PC-3 (cell line): ENCODE data around the gene NCOR2. TPM values are rescaled to one million over a fixed set of nuclear protein-coding genes. Genes with fewer than 3 reads are reported as not detected.

Experiments
- ATAC-seq: fragments of 200-7000 bp; cut with Tn5 transposase; 2 replicates; pipeline ENCODE4 v1.9.1; 2020; ENCODE audit warnings: mild to moderate bottlenecking, moderate library complexity
- BruUV-seq: library from RNA; stranded (reverse); fragments of 400-500 nt; replicated peaks from 2 replicates; lab custom pipeline; 2021; lab: Mats Ljungman, UMichigan
- CTCF ChIA-PET: fragments of 300-600 bp; sonication (Branson Sonifier 250); formaldehyde crosslinking; loops from one replicate; lab custom pipeline; 2022; ENCODE audit warnings: antibody characterized with exemption; lab: Charles Lee
- POLR2A ChIA-PET: fragments of 300-600 bp; sonication (Branson Sonifier 250); formaldehyde crosslinking; loops from one replicate; lab custom pipeline; 2022; ENCODE audit warnings: antibody characterized with exemption; ENCODE audit not compliant: unreplicated experiment; lab: Charles Lee
- DNase-seq: peaks from one replicate; pipeline ENCODE4 v3.0.0-alpha.2; 2015
- H2AFZ ChIP-seq: fragments of 300-600 bp; sonication (generic); 2 replicates; pipeline ENCODE4 v1.6.0; 2016; ENCODE audit warnings: antibody characterized with exemption, low read length
- H3F3A ChIP-seq: fragments of 300-600 bp; sonication (generic); one replicate; pipeline ENCODE4 v1.6.0; 2017; ENCODE audit warnings: antibody characterized with exemption, low read length, control low read depth, mild to moderate bottlenecking; ENCODE audit not compliant: unreplicated experiment
- H3K27ac ChIP-seq: fragments of 300-600 bp; sonication (generic); 2 replicates; pipeline ENCODE4 v1.5.1; 2016; ENCODE audit warnings: mild to moderate bottlenecking, low read length
- H3K27me3 ChIP-seq: fragments of 300-600 bp; sonication (generic); 2 replicates; pipeline ENCODE4 v1.6.1; 2016; ENCODE audit warnings: low read length, mixed read lengths
- H3K36me3 ChIP-seq: fragments of 300-600 bp; sonication (generic); 2 replicates; pipeline ENCODE4 v1.6.1; 2016; ENCODE audit warnings: low read depth, mixed run types, low read length, mixed read lengths
- H3K4me1 ChIP-seq: fragments of 300-600 bp; sonication (generic); 2 replicates; pipeline ENCODE4 v1.5.1; 2016; ENCODE audit warnings: low read length; ENCODE audit not compliant: insufficient read depth
- H3K4me2 ChIP-seq: fragments of 300-600 bp; sonication (generic); 2 replicates; pipeline ENCODE4 v1.6.0; 2016; ENCODE audit warnings: low read length
- H3K4me3 ChIP-seq: fragments of 300-600 bp; sonication (generic); 2 replicates; pipeline ENCODE4 v1.5.1; 2016; ENCODE audit warnings: mild to moderate bottlenecking, low read length, mixed read lengths
- H3K79me2 ChIP-seq: fragments of 300-600 bp; sonication (generic); 2 replicates; pipeline ENCODE4 v1.6.1; 2017; ENCODE audit warnings: low read length, mixed read lengths
- H3K9ac ChIP-seq: fragments of 300-600 bp; sonication (generic); 2 replicates; pipeline ENCODE4 v1.6.0; 2016; ENCODE audit warnings: mild to moderate bottlenecking, low read length
- H3K9me2 ChIP-seq: fragments of 300-600 bp; sonication (generic); replicated peaks from 2 replicates; pipeline ENCODE4 v1.6.1; 2016; ENCODE audit warnings: mixed run types, low read length, mixed read lengths
- H3K9me3 ChIP-seq: fragments of 300-600 bp; sonication (generic); 2 replicates; pipeline ENCODE4 v1.6.1; 2016; ENCODE audit warnings: low read length, mixed read lengths
- H4K20me1 ChIP-seq: fragments of 300-600 bp; sonication (generic); 2 replicates; pipeline ENCODE4 v1.6.1; 2016; ENCODE audit warnings: low read length, mixed read lengths
- CTCF ChIP-seq: fragments of 300-600 bp; sonication (generic); conservative IDR thresholded peaks from 2 replicates; pipeline ENCODE4 v1.5.1; 2017; ENCODE audit warnings: antibody characterized with exemption, low read depth, mild to moderate bottlenecking, low read length
- EZH2 ChIP-seq: fragments of 300-600 bp; sonication (generic); IDR thresholded peaks from one replicate; pipeline ENCODE4 v1.6.1; 2017; ENCODE audit warnings: antibody characterized with exemption, mild to moderate bottlenecking, low read length; ENCODE audit not compliant: unreplicated experiment
- EZH2phosphoT487 ChIP-seq: fragments of 300-600 bp; sonication (generic); IDR thresholded peaks from 2 replicates; pipeline ENCODE4 v1.6.1; 2018; ENCODE audit warnings: mild to moderate bottlenecking, antibody characterized with exemption, low read length, borderline replicate concordance
- intact Hi-C: fragments of 100-400 bp; cut with micrococcal nuclease; formaldehyde crosslinking; loops from 2 replicates; pipeline ENCODE4 v1.9.0; 2023
- total RNA-seq: library from RNA; depleted of rRNA; stranded (reverse); fragments of >200 nt; gene quantifications from 2 replicates; pipeline ENCODE4 v1.2.3, GENCODE V29; 2014

Gene NCOR2
- total RNA-seq, 1 experiment from 2014 or later = 117 TPM

GRCh38 chr12:124549629-124550028 lies 17.8 kb downstream of the NCOR2 start:
- peaks cover 39% of the 10 kb centered on the region; the same call in 1 of the 2 replicates for H4K20me1 ChIP-seq

GRCh38 chr12:124548854-124549378 lies 18.5 kb downstream of the NCOR2 start:
- Histone ChIP-seq H3K4me3 (no peak overlapping the region), H2AFZ (no peak overlapping the region), H3K27me3 (no peaks in the 10 kb centered on the region), H3K36me3 (peaks cover 5% of the 10 kb centered on the region; the same call in 1 of the 2 replicates), H3K9me2 (no peaks in the 10 kb centered on the region), H3K9me3 (no peaks in the 10 kb centered on the region), H3K27ac (no peak overlapping the region), H3K79me2 (peaks cover 94% of the 10 kb centered on the region), H3F3A (no peaks in the 10 kb centered on the region), H3K9ac (no peak overlapping the region), H3K4me1 (peaks cover 25% of the 10 kb centered on the region), H3K4me2 (no peak overlapping the region), H4K20me1 (peaks cover 40% of the 10 kb centered on the region; the same call in 1 of the 2 replicates)
- intact Hi-C loops = no loop called here
- no peak; the same call in 1 of the 2 replicates for ATAC-seq
- ChIA-PET POLR2A (no interaction called here), CTCF (no interaction called here)
- BruUV-seq = no TSS peak
- DNase-seq = no peak
- TF ChIP-seq EZH2phosphoT487 = no peak
- no peak for TF ChIP-seq EZH2
- TF ChIP-seq CTCF = no peak

More at GRCh38 chr12:124549629-124550028, 17.8 kb downstream of the NCOR2 start:
- Histone ChIP-seq H3K36me3 (peaks cover 5% of the 10 kb centered on the region; the same call in 1 of the 2 replicates), H3K9ac (no peak overlapping the region), H3K9me3 (no peaks in the 10 kb centered on the region), H3K4me3 (no peak overlapping the region), H3K4me2 (no peak overlapping the region), H2AFZ (no peak overlapping the region), H3K4me1 (peaks cover 25% of the 10 kb centered on the region), H3K79me2 (peaks cover 96% of the 10 kb centered on the region), H3F3A (no peaks in the 10 kb centered on the region), H3K27ac (no peak overlapping the region), H3K27me3 (no peaks in the 10 kb centered on the region), H3K9me2 (no peaks in the 10 kb centered on the region)
- ChIA-PET POLR2A (interaction anchor here (1.1 kb wide), 1 partner anchor 31 kb away, joined by 6 read pairs; no protein-coding TSS in a partner anchor), CTCF (no interaction called here)
- intact Hi-C loops = no loop called here
- no peak for TF ChIP-seq EZH2phosphoT487
- no peak for TF ChIP-seq CTCF
- TF ChIP-seq EZH2 = no peak
- ATAC-seq (no peak), DNase-seq (no peak)
- BruUV-seq = no TSS peak

- Histone ChIP-seq H2AFZ (no peak overlapping the region), H3K27ac (no peak overlapping the region), H4K20me1 (peaks cover 43% of the 10 kb centered on the region; the same call in 1 of the 2 replicates), H3K4me2 (no peak overlapping the region), H3K9me2 (no peaks in the 10 kb centered on the region), H3K4me3 (no peak overlapping the region), H3K27me3 (no peaks in the 10 kb centered on the region), H3K36me3 (peaks cover 5% of the 10 kb centered on the region; the same call in 1 of the 2 replicates), H3K9me3 (no peaks in the 10 kb centered on the region), H3K9ac (no peak overlapping the region), H3K79me2 (peaks cover 85% of the 10 kb centered on the region), H3K4me1 (peaks cover 25% of the 10 kb centered on the region), H3F3A (no peaks in the 10 kb centered on the region)
- no TSS peak for BruUV-seq
- intact Hi-C loops = no loop called here
- ChIA-PET POLR2A (no interaction called here), CTCF (no interaction called here)
- no peak for DNase-seq
- TF ChIP-seq EZH2phosphoT487 = no peak
- no peak for ATAC-seq
These were observed 19.8 kb downstream of the NCOR2 start for GRCh38 chr12:124547626-124548025.
